ENCODE measurements around the gene ATP6V0A4.

Gene ATP6V0A4

GRCh38 chr7:138656952-138657351 is 141.0 kb downstream of the ATP6V0A4 start:
- DNase-seq, result no peak

Data from NCI-H345 (cell line).